ENCODE measurements around the gene PTPRC. TPM values are rescaled to one million over a fixed set of nuclear protein-coding genes. Genes with fewer than 3 reads are reported as not detected.

PTPRC gene
- total RNA-seq, 6 experiments from 2014 or later: 5.1 to 55.7 (median 13.2) TPM

DNA sequence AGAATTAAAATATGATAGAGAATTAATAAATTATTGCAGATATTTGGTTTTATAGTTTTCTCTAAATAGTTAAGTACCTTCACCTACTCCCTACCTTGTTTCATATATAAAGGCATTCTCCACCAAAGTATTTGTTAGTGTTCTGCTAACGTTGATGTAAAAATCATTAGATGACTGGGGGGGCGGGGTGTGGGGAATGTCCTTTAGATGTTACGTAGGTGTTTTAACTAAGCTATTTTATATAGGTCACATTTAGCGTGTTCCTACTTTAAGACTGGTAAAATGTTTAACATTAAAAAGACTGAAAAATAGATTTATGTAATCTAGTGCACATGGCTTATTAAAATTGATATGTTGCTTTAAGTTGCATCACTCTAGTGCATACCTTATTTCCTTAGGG lies 48.6 kb downstream of the PTPRC start:
- no peaks in the 10 kb centered on the region for H3K4me1 ChIP-seq
- no peak overlapping the region for H3K27ac ChIP-seq
- no peak for TF ChIP-seq POLR2A (IDR thresholded peaks at IDR 0.05)
- TF ChIP-seq, protein P1, sequence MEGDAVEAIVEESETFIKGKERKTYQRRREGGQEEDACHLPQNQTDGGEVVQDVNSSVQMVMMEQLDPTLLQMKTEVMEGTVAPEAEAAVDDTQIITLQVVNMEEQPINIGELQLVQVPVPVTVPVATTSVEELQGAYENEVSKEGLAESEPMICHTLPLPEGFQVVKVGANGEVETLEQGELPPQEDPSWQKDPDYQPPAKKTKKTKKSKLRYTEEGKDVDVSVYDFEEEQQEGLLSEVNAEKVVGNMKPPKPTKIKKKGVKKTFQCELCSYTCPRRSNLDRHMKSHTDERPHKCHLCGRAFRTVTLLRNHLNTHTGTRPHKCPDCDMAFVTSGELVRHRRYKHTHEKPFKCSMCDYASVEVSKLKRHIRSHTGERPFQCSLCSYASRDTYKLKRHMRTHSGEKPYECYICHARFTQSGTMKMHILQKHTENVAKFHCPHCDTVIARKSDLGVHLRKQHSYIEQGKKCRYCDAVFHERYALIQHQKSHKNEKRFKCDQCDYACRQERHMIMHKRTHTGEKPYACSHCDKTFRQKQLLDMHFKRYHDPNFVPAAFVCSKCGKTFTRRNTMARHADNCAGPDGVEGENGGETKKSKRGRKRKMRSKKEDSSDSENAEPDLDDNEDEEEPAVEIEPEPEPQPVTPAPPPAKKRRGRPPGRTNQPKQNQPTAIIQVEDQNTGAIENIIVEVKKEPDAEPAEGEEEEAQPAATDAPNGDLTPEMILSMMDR (IDR thresholded peaks at IDR 0.05): no peak
- intact Hi-C loops (cut with DNase I): no loop called here
- ATAC-seq (no peak), DNase-seq (no peak)
- H3K9me3 ChIP-seq: no peaks in the 10 kb centered on the region
- no peak overlapping the region for H3K4me3 ChIP-seq
- no peaks in the 10 kb centered on the region for H3K36me3 ChIP-seq
- no peaks in the 10 kb centered on the region for H3K27me3 ChIP-seq
- WGBS (ENCODE audit: insufficient coverage, low coverage, low lambda C conversion rate, missing lambda C conversion rate): 58% methylated on average over 4 of the region's 4 CpGs

DNA sequence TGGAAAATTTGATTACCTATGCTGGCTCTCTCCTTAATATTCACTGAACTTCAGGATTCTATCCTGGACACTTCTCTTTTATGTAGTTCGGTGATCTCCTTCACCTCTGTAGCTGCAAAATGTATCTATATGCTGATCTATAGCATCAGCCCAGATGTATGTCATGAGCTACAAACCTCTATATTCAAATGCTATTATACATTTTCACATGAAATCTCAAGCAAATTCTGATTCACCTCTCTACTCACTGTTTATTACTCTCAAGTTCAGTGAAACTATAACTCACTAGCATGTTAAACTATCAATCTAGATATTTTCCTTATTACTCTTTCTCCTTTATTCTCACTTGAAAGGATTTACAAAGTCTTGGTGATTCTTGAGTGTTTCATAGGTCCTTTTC lies 52.2 kb downstream of the PTPRC start:
- no peak overlapping the region for H3K27ac ChIP-seq
- DNase-seq (no peak), ATAC-seq (no peak)
- no peaks in the 10 kb centered on the region for H3K27me3 ChIP-seq
- intact Hi-C loops (cut with DNase I): no loop called here
- no peaks in the 10 kb centered on the region for H3K9me3 ChIP-seq
- H3K4me1 ChIP-seq: no peaks in the 10 kb centered on the region
- H3K36me3 ChIP-seq: no peaks in the 10 kb centered on the region
- TF ChIP-seq POLR2A (IDR thresholded peaks at IDR 0.05): no peak
- TF ChIP-seq, protein P1 (IDR thresholded peaks at IDR 0.05): no peak
- no peak overlapping the region for H3K4me3 ChIP-seq
- WGBS (ENCODE audit: insufficient coverage, low coverage, low lambda C conversion rate, missing lambda C conversion rate): 82% methylated on average over 1 of the region's 1 CpG

DNA sequence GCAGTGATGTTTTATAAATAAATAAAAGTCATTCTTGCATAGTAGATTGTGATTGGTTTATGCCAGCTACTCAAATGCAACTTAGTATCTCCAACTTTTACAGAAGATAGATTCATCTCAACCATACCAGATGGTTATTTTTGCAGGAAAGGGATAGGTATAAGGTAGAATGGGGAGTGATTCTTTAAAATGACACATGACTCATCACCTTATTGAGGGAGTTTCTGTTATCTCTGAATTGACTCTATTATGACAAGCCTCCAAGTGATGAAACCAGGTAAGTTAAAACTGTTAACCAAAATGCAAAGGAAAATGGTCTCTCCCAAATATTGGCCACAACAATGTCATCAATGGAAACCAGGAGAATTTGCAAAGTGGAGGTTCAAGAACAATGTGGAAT lies 54.5 kb downstream of the PTPRC start:
- H3K36me3 ChIP-seq: no peaks in the 10 kb centered on the region
- no peaks in the 10 kb centered on the region for H3K4me1 ChIP-seq
- ATAC-seq: no peak
- TF ChIP-seq, protein P1 (IDR thresholded peaks at IDR 0.05): no peak
- no peak for TF ChIP-seq POLR2A (IDR thresholded peaks at IDR 0.05)
- H3K4me3 ChIP-seq: no peak overlapping the region
- no peak for DNase-seq
- no peak overlapping the region for H3K27ac ChIP-seq
- no peaks in the 10 kb centered on the region for H3K27me3 ChIP-seq
- H3K9me3 ChIP-seq: no peaks in the 10 kb centered on the region
- intact Hi-C loops (cut with DNase I): no loop called here

DNA sequence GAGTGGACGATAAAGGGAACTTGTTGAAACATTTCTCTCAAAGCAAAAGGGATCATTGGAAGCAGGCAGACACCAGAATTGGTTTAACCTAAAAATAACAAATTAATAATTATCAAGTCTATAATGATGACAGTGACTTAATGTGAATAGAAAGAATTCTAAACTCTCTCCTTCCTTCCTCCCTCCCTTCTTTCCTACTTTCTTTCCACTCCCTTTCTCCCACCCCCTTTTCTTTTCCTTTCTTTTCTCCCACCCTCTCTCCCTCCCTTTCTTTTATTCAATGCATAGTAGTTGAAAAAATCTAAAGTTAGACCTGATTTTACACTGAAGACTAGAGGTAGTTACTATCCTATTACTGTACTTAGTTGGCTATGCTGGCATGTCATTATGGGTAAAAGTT lies 55.7 kb downstream of the PTPRC start:
- no peak for TF ChIP-seq POLR2A (IDR thresholded peaks at IDR 0.05)
- H3K9me3 ChIP-seq: no peaks in the 10 kb centered on the region
- H3K36me3 ChIP-seq: no peaks in the 10 kb centered on the region
- no peak overlapping the region for H3K27ac ChIP-seq
- H3K4me1 ChIP-seq: peaks cover 0 to 4% (median 0%) of the 10 kb centered on the region in 4 donors
- no peak for DNase-seq
- 39% methylated on average over 1 of the region's 1 CpG for WGBS (ENCODE audit: insufficient coverage, low coverage, low lambda C conversion rate, missing lambda C conversion rate)
- intact Hi-C loops (cut with DNase I): no loop called here
- no peak for ATAC-seq
- H3K4me3 ChIP-seq: no peak overlapping the region
- H3K27me3 ChIP-seq: no peaks in the 10 kb centered on the region

DNA sequence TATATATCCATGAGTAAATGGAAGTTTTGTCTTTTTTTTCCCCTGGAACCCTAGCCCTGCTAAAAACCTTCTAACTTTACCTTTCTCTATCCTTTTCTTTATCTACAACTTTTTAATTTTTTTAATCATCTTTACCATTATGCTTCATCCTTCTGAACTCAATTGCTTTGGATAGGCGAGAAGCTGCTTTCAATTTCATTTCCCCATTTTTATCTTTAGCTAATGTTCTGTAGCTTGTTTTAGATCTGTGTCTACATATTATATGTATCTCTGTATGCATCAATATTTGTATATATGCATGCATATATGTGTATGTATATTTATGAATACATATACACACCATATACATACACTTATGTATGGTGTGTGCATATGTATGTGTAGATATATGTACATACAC lies 57.4 kb downstream of the PTPRC start:
- H3K27me3 ChIP-seq: no peaks in the 10 kb centered on the region

More for the DNA sequence above, 57.4 kb downstream of the PTPRC start:
- ATAC-seq (no peak), DNase-seq (no peak)
- no peak overlapping the region for H3K4me3 ChIP-seq
- 71% methylated on average over 1 of the region's 1 CpG for WGBS (ENCODE audit: insufficient coverage, low coverage, low lambda C conversion rate, missing lambda C conversion rate)
- H3K27ac ChIP-seq: no peak overlapping the region
- peaks cover 0 to 7% (median 0%) of the 10 kb centered on the region in 4 donors for H3K4me1 ChIP-seq
- TF ChIP-seq, protein P1 (IDR thresholded peaks at IDR 0.05): no peak
- no peak for TF ChIP-seq POLR2A (IDR thresholded peaks at IDR 0.05)
- intact Hi-C loops (cut with DNase I): no loop called here
- no peaks in the 10 kb centered on the region for H3K9me3 ChIP-seq
- no peaks in the 10 kb centered on the region for H3K36me3 ChIP-seq
